GM21515 (cell line): ENCODE results near the gene PSMC3.

ENCODE experiments used
- ATAC-seq: cut with Tn5 transposase; IDR thresholded peaks from one replicate; pipeline ENCODE4 v1.9.1; 2021; ENCODE audit not compliant: unreplicated experiment

PSMC3 gene

DNA sequence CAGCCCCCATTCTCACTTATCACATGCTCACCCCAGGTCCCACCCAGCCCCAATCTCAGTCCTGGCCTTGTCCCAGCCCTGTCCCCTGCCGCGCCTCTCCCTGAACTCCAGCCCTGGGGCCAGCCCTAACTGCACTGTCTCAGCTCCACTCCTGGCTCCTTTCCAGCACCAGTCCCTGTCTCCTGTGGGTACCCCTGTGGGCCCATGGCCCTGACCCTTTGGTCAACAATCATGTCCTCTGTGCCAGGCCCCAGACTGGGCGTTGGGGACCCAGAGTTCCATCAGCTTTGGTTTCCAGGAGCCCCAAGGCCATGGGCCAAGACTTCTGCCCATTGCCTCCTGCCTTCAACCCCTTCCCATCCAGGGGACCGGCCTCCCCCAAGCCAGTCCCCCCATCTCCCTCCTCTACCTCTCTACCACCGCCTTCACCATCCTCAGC is 48.6 kb downstream of the PSMC3 start:
- no peak for ATAC-seq

DNA sequence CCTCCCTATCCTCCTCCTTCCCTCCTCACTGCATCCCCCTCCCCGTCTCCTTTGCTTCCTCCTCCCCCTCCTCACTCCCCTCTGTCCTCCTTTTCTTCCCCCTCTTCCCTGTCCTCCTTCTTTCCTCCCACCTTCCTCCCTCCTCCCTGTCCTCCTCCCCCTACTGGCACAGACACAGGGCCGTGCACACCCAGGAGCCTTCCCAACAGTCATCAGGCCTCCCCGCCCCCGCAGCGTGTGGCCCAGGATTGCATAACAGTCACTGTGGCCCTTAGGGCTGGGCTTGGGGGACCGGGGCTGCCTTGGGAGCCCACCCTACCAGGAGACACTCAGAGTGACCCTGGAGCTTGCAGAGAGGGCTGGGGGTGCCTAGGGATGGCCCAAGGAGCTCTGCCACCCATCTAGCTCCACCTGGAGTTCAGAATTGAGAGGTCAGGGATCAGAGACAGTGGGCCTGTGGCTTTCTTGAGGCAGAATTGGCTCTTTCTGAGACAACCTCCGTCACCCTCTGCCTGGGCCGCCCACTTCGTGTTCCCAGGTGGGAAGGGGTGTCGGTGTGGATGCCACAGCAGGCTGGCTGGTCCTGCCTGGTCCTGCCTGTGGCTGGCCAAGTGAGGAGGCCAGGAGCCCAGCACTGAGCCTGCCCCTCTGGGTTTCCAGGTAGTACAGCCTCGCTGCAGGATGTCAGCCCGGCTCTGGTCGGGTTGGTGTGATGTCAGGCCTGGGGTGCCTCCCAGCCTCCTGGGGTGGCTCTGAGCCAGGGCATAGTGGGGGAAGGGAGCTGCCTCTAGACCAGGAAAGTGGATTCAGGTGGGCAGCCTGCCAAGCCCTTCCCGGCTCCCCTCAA is 49.5 kb downstream of the PSMC3 start:
- ATAC-seq = no peak

GRCh38 chr11:47376107-47376524 is 50.1 kb downstream of the PSMC3 start:
- no peak for ATAC-seq

GRCh38 chr11:47375546-47376085 is 50.6 kb downstream of the PSMC3 start:
- no peak for ATAC-seq

- no peak for ATAC-seq
Measured at GRCh38 chr11:47375020-47375419, 51.2 kb downstream of the PSMC3 start.

GRCh38 chr11:47374720-47375019 is 51.6 kb downstream of the PSMC3 start:
- ATAC-seq = no peak

DNA sequence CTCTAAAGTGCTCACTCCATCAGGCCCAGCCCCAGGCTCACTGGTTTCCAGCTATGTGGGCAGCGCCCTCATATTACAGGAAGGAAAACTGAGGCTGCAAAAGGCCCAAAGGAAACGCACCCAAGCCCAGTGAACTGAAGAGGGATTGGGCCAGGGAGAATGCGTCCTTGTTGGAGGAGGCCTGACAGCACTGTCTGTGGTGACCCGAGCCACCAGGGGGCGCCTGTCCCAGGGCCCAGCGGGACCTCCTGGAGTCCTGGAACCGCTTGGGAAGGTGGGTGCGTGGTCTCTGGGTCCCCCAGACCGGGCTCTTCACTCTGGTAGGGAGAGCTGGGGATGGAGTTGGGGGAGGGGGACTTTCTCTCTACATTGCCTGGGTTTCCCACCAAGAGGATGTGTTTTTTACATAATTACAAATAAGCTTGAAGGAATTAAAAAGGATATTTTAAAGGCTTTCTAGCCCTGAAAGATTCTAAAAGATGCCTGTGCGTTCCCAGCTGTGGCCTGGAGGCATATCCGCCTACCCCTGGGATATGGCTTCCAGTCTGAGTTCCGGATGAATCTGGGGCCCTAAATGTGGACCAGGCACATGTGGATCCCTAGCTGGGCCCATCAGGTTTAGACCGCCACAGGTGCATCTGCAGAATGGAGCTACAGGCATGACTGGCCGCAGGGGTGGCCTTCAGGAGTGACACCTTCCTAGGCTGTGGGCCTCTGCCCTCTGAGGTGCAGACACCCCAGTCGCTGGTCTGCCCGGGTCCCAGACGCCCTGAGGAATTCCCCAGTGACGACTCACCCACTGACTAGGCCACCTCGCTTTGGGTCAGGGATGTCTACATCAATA is 52.1 kb downstream of the PSMC3 start:
- ATAC-seq = no peak

- ATAC-seq = no peak
Measured at GRCh38 chr11:47372422-47372821, 53.8 kb downstream of the PSMC3 start.

GRCh38 chr11:47369676-47370075 is 56.6 kb downstream of the PSMC3 start:
- no peak for ATAC-seq
